Eye (tissue), 1 donor: ENCODE measurements around the gene AANAT.

Experiments used
- DNase-seq: peaks from one replicate; pipeline ENCODE4 v3.0.0-alpha.2; 2015

Gene AANAT

GRCh38 chr17:76491271-76492122 lies 24.1 kb downstream of the AANAT start:
- no peak for DNase-seq

GRCh38 chr17:76492123-76492988 lies 25.0 kb downstream of the AANAT start:
- DNase-seq = peak; percentile 30

GRCh38 chr17:76492989-76493501 lies 25.6 kb downstream of the AANAT start:
- peak; percentile 60 for DNase-seq

GRCh38 chr17:76493505-76494167 lies 26.2 kb downstream of the AANAT start:
- no peak for DNase-seq

- no peak for DNase-seq
Observed at GRCh38 chr17:76495663-76496400, 28.4 kb downstream of the AANAT start.

- DNase-seq = no peak
Observed at GRCh38 chr17:76496464-76496863, 29.1 kb downstream of the AANAT start.

GRCh38 chr17:76497699-76497978 lies 30.2 kb downstream of the AANAT start:
- DNase-seq = no peak

GRCh38 chr17:76497979-76498875 lies 30.8 kb downstream of the AANAT start:
- DNase-seq = peak; percentile 89

- no peak for DNase-seq
Observed at GRCh38 chr17:76498876-76499251, 31.5 kb downstream of the AANAT start.

GRCh38 chr17:76499267-76499667 lies 31.9 kb downstream of the AANAT start:
- DNase-seq = no peak

GRCh38 chr17:76500074-76500746 lies 32.8 kb downstream of the AANAT start:
- no peak for DNase-seq

- no peak for DNase-seq
Observed at GRCh38 chr17:76500747-76501017, 33.3 kb downstream of the AANAT start.

- DNase-seq = peak; percentile 85
Observed at GRCh38 chr17:76501018-76501826, 33.8 kb downstream of the AANAT start, which contains the start of gene RHBDF2. RHBDF2 (minus strand) TSS chr17:76501423; CDS start chr17:76481524, 19,899 bp downstream.

- DNase-seq = no peak
Observed at GRCh38 chr17:76501827-76502307, 34.5 kb downstream of the AANAT start.

- DNase-seq = no peak
Observed at GRCh38 chr17:76502341-76503211, 35.2 kb downstream of the AANAT start.

GRCh38 chr17:76504117-76504516 lies 36.7 kb downstream of the AANAT start:
- no peak for DNase-seq

GRCh38 chr17:76506408-76507345 lies 39.3 kb downstream of the AANAT start:
- DNase-seq = peak; percentile 93
